Fibroblast of upper back skin (primary cell): ENCODE results near the gene MYH6.
A peak's percentile ranks its signal among the peaks of the same experiment; 100 is the strongest.
"Not testable (repeated sequence)": the region's sequence is repeated elsewhere in the genome, so short reads cannot be mapped to it uniquely, and the experiment has no call there.

Experiments used
- DNase-seq: peaks from one replicate; pipeline ENCODE4 v3.0.0-alpha.2; 2013

The MYH6 gene

DNA sequence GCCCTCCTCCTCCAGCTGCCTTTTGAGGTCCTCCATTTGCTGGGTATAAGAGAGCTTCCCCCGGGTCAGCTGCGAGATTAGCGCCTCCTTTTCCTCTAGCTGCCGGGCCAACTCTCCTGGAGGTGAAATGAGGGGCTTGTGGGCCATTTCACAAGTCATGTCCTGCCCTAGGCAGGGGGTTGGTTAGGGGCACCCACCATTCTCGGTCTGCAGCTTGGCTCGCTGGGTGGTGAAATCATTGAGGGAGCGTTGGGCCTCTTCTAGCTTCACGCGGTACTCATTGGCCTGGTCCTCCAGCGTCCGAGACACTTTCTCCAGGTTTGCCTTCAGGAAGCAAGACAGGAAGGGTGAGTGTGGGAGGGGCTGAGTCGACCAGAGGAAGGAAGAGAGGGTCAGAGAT, 18.7 kb downstream of the MYH6 start:
- no peak for DNase-seq

DNA sequence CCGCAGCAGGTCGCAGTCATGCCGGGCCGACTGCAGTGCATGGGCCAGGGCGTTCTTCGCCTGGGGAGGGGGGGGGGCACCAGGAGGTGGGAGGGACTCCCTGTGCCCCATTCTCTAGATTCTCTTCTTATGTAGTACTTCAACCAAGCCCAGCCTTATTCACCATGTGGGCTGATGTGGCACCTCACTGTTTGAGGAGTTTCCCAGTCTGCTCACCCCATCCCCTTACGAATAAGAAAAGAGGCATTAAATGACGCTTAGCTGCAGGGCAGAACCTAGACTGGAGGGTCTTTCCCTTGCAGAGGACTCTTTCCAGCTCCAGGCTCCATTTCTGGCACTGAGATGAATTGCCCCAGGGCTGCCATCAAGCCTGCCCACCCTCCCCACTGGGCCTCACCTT, 19.1 kb downstream of the MYH6 start:
- no peak for DNase-seq

DNA sequence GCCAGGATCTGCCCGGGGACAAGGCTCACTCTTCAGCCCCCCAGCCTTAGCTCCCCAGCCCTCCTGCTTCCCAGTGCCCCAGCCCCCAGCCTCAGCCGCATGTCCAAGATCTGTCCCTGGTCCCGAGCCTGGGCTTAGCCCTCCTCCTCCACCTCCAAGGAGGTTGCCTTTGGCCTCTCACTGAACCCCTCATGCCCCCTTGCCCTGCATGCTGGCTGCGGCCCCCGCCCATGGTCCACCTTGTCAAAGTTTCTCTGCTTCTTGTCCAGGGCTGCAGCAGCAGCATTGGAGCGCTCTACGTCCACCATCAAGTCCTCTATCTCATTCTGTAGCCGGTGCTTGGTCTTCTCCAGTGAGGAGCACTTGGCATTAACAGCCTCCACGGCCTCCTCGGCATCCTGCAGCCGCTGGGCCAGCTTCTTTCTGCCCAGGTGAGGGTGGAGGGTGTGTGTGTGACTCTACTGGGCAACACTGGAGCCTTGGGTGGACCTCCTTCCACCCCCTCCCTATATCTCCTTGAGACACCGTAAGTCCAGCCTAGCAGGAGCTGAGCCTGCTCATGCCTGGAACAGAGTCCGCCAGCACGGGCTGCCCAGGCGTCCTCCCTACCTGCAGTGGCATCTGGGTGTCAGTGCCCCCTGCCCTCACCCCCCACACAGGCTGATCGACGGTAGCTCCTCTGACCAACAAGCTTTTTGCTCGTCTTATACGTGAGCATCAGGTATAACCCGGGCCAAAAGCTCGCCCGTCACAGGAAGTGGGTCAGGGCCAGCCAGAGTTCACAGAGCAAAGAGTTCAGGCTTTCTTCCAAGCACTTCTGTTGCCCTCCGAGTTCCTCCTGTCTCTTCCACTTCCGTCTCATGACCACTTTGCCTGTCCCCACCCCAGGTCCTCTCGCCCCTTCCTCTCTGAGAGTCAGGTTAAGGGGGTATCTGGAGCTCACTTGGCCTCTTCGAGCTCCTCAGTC, 19.9 kb downstream of the MYH6 start:
- no peak for DNase-seq

DNA sequence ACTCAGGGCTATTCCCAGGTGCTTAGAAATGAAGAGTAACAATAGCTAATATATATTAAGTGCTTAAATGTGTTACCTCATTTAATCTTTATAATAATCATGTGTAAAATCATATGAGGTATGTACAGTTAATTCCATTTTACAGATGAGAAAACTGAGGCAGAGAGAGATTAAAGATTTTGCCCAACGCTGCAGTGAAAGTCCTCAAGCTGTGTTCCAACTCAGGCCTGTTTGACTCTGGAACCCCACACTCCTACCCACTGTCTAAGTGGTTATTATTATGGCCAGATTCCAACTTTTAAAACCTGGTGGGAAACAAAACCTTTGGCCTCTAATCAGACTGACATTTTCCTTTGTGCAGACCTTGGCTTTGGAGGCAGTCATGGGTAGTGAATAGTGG, 21.1 kb downstream of the MYH6 start:
- no peak for DNase-seq

DNA sequence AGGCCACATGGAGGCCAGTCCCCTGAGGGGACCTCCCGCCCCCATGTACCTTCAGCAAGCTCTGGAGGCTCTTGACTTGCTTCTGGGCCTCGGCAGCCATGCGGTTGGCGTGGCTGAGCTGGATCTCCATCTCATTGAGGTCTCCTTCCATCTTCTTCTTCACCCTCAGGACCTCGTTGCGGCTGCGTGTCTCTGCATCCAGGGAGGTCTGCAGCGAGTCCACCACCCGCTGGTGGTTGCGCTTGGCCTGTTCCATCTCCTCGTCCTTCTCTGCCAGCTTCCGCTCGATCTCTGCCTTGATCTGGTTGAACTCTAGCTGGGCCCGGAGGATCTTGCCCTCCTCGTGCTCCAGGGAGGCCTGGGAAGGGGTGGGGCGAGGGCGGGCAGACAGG, 21.8 kb downstream of the MYH6 start:
- DNase-seq, result not testable (repeated sequence)

DNA sequence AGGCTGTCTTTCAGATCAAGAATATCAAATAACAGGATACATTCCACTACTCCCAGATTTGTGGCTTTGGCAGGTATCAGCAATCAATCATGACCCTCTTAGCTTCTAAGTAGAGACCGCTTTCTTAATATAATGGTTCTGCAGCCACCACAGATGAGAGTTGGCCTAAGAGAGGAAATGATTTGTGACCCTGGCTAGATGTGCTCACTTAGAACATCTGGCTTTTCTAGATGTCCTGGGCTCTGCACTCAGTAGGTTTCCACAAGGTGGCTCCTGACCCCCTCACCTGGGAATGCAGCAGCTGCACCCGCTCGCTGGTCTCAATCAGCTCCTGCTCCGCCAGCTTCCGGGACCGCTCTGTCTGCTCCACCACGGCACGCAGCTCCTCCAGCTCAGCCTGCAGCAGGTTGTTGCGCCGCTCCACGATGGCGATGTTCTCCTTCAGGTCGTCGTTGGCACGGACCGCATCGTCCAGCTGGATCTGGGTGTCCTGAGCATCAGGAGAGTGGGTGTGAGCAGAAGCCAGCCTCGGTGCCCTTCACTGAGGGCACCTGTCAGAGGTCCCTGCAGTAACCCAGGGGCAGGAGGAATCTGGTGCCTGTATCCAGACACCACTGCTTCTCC, 22.3 kb downstream of the MYH6 start:
- no peak for DNase-seq

DNA sequence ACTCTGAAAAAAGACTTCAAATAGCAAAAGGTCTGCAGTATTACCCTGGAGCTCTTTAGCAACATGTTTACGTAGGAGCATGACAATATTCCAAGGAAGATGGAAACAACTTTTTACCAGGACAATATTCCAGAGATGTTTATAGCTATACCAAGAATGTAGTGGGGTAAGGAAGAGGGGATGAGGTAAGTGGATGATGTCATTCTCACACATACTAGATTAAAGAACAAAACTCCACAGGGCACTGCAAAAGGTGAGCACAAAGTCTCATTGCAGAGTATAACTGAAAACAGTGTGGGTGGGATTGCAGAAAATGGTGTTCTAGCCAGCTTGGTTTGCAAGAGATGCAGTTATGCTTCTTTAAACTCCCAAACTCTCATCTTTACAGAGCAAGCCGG, 22.8 kb downstream of the MYH6 start:
- DNase-seq, result no peak

DNA sequence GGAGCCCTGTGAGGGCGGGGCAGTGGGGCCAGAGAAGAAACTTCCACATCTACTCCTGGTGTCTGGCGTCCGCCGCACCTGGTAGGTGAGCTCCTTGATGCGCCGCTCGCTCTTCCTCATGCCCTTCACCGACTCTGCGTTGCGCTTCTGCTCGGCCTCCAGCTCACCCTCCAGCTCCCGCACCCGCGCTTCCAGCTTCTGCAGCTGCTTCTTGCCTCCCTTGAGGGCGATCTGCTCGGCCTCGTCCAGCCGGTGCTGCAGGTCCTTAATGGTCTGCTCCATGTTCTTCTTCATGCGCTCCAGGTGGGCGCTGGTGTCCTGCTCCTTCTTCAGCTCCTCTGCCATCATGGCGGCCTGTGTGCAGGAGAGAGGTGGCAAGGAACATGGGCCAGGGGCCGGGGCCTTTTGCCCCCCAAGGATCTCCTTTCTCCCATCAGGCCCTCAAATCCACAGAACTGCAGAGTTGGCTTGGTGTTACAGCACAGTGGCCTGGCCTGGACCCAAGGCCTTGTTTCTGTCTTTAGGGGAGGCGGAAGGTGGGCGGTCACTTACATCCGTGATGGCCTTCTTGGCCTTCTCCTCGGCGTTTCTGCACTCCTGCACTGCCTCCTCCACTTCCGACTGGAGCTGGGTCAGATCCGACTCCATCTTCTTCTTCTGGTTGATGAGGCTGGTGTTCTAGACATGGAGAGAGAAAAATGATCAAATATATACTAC, 23.6 kb downstream of the MYH6 start:
- no peak for DNase-seq

DNA sequence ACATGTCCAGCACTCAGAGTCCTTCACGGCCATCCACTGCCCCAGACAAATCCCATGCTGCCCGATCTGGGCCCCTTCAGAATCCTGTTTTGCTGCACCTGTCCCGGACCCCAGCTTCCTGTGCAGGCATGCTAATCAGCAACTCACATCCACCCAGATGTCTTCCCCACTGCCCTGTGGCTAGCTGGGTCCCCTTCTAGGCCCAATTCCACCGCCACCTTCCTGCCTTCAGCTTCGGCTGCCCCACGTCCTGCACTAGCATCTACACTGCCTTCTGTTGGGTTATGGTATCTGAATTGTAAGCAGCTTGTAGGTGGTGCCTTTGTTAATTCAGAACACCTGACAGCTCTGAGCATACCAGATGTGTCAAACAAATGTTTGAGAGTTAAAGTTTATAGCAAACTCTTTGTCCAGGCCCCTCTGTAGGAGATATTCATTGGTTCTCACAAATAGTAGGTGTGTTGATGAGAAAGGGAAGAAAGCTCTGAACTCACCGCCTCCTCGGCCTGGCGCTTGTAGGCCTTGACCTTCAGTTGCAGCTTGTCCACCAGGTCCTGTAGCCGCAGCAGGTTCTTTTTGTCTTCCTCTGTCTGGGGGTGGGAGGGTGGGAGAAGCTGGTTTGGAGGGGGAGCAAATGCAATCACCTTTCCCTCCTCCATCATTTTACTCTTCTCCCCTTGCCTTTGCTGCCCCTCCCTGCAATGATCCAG, 25.2 kb downstream of the MYH6 start:
- no peak for DNase-seq

DNA sequence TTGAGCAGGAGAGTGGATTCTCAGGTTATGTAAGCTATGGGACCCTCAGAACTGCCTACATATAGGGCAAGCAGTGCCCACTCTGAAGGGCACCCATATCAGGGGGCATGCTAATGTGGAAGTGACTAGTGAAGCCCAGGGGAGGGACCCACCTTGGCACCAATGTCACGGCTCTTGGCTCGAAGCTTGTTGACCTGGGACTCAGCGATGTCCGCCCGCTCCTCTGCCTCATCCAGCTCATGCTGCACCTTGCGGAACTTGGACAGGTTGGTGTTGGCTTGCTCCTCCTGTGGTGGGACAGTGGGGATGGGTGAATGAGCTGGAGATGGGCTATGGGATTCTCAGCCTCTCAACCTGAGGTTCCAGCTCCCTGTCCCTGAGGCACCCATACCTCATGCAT, 25.8 kb downstream of the MYH6 start:
- no peak for DNase-seq

DNA sequence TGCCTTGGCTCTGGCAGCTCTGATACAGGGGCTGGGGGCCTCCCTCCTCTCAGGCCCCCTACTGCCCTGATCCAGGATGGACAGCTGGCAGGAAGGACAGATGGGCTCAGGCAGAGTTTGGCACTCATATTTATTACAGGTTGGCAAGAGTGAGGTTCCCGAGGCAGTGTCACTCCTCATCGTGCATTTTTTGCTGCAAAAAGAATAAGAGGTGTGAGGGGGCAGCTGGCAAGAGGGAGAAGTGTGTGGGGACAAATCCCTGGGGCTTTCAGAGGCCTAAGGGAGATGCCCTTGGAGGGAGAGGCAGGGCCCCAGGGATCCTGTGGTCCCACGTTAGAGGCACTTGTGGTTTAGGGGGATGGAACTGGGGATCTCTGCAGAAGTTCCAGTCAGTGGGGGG, 26.2 kb downstream of the MYH6 start:
- DNase-seq, result no peak

DNA sequence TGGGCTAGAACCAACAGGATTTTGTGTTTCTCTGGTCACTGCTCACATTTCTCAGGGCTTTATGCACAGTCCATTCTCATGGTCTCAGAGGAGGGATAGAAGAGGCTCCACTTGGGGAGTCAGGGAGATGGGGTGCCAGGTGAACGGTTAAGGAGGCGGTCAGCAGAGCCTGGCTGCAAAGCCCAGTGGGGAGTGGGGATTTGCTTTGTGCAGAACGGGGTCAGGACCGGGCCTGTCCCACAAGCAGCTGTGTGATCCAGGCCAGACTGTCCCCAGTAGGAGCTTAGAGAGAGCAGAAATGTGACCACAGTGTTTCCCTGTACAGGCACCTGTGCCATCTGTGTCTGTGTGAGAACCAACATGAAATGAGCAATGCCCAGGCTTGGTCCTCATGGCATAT, 27.1 kb downstream of the MYH6 start:
- no peak for DNase-seq

DNA sequence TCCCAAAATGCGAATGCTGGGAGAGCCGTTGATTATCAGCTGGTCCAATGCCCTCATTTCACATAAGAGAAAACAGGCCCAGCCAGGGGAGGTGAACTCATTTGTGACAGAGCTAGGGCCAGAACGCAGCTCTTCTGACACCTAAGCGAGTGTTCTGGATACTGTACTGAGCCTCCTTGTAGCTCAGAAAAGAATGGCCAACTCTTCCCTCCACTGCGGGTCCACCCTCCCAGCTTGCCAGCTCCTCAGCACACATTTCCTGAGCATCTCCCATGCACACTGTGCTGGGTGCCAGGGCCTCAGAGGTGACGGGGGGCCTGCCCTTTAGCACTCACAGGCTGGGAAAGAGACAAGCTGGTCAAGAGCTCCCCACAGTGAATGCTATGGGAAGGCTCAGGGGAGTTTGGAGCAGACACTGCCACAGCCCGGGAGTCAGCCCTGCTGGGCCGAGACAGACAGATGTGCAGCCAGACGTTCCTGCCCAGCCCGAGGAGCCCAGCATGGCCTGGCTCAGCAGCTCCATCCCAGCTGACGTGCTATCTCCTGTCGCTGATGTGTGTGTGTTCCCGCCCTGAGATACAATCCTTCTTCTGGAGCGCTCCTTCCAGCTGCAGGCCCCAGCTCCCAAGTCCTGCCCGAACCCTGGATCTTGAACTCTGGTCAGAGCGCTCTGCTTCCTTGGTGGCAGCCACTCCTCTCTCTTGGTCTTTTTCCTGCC, 27.7 kb downstream of the MYH6 start:
- no peak for DNase-seq

DNA sequence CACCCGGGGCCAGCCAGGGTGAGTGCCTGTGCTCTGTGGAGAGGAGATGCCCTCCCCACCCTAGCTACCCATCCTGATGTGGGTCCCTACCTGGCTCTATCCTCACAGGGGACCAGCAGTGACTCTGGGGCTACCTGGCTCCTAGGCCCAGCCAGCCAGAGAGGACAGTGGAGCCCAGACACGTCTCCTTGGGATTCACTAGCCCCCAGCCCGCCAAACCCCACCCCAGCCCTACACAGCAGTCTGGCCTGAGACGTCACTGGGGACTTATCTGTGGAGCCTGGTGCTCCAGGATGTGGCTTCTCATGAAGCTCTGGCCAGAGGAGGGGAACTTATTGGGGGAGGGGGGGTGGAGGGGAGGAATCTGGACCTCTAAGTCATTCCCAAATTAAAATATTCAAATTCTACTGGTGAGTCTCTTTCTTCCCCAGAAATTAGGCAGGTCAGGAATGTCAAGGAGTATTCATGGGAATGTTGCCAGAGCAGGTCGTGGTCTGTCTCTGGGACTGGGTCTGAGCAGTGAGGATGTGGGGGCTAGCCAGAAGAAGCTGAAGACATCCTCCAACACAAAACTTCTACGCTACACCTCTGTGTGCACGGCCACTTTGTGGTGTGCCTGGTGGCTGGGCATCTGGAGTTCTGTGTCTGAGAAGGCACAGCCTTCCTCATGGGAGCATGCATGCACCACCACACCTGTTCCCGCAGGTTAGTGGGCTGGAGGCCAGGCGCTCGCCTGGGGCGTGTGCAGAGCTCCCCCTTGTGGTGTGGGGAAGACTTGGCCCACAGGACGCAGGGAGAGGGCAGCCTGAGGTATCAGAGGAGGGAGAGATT, 28.5 kb downstream of the MYH6 start:
- peak; percentile 31 for DNase-seq

DNA sequence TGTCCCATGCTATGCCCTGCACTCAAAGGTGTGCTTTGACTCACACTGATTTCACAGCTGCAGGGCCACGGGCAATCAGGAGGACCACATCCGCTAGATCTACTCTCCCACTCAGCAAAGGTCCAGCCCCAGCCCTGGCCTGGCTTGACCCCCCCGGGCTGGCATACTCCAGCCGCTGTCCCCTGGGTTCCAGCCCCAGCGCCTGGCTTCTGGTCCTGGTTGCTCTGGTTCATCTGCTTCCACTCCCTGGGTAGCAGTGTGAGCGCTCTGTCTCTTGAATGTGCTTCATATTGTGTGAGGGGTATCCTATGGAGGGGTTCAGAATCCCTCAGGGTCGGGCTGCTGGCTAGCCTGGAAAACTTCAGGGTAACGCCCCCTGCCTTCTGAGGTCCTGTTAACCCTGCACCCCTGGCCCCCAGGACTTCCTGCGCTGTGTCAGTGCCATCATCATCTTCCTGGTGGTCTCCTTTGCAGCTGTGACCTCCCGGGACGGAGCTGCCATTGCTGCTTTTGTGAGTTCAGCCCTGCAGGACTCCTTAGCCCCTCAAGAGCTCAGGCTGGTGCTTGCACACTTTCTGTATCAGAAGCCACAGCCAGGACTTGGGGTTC, 29.4 kb downstream of the MYH6 start:
- no peak for DNase-seq

DNA sequence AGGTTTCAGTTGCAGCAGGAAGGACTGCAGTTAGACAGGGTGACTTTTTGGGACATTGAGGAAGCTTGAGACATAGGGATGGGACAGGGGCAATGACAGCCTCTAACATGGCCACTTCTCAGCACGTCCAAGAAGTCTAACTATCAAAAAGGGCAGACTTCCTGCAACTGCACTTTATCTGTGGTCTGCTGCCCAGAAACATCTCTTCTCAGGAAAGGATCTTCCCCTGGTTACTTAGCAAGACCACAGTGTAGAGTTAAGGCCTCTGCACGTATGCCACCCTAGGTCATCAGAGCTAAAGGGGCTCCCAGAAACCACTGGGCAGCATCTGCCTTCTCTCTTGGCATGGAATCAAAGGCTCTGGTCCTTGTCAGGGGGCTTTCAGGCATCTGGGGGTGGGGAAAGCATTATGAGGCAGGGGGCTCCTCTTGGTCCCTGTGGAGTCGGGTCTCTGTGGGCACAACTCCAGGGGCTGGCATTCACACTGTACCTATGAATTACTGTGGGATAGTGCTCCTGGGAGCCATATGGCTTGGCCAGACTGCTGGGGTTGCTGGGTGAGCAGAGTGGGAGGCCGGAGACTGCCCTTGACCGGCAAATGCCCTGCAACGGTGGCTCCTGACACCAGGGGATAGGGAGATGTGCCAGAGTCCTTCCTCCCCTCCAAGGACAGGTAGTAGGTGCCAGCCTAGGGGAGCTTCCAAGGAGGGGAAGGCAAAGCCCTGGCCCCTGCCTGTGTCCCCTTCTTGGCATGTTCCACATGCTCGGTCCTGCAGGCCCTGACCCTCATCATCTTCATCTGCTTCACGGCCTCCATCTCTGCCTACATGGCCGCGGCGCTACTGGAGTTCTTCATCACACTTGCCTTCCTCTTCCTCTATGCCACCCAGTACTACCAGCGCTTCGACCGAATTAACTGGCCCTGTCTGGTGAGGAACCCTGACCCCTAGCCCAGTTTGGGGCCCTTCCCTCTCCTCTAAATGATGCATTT, 30.2 kb downstream of the MYH6 start:
- no peak for DNase-seq

DNA sequence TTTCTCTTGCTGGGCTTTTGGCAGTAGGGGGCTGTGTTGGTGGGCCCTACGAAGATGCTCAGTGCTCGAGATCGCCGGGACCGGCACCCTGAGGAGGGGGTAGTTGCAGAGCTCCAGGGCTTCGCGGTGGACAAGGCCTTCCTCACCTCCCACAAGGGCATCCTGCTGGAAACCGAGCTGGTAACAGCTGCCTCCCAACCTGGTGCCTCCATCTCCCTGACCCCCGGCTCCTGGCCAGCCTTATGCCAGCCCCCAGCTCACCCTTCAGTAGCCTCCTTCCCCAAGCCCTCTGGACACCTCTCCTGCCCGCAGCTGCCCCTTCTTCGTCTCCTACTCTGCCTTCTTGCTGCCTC, 30.9 kb downstream of the MYH6 start:
- DNase-seq, result no peak

DNA sequence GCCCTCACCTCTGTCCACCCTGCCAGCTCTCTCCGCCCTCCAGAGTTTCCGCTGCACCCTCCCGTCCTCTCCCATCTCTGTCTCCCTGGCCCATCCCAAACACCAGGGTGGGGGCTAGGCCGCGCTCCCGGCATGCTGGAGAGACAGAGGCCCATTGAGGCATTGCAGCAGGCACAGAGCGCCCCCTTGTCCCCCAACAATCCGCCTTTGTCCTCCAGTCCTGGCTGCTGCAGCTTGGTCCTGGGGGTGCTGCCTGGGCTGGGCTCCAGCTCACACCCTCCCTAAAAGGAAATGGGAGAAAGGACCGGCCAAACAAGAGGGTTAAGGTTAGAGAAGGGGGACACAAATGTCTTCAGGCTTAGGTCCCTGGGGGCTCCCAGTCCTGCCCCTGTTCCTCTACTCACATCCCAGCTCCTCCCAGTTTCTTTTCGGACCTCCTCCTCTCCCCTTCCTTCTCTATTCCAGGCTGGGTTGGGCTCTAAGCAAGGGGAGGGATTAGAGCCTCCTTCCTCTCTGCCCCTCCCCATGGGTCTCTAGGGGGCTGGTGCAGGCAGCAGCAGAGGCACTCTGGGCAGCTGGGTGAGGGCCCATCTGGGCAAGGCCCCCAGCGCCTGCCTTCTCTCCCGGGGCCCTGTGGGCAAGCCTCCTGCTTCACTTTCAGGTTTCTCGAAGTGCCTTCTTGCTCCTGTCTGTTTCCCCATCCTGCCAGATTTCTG, 31.4 kb downstream of the MYH6 start, which contains the start of gene CMTM5:
CMTM5 (plus strand) TSS at position 565 of the 716 bp plus-strand sequence. CDS start 206 bp downstream, outside the sequence.
- DNase-seq, result no peak
